COLO829 (cell line): ENCODE data around the gene KIZ.

ENCODE experiments used
- DNase-seq: peaks from one replicate; pipeline ENCODE4 v3.0.0; 2012; ENCODE audit warnings: low spot score

KIZ gene, protein sequence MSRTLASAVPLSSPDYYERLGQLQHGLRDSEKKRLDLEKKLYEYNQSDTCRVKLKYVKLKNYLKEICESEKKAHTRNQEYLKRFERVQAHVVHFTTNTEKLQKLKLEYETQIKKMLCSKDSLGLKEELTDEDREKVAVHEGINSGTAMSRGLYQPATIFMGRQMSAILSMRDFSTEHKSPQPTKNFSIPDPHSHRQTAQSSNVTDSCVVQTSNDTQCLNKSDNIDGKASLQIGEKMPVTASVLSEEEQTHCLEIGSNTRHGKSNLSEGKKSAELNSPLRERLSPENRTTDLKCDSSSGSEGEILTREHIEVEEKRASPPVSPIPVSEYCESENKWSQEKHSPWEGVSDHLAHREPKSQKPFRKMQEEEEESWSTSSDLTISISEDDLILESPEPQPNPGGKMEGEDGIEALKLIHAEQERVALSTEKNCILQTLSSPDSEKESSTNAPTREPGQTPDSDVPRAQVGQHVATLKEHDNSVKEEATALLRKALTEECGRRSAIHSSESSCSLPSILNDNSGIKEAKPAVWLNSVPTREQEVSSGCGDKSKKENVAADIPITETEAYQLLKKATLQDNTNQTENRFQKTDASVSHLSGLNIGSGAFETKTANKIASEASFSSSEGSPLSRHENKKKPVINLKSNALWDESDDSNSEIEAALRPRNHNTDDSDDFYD

DNA sequence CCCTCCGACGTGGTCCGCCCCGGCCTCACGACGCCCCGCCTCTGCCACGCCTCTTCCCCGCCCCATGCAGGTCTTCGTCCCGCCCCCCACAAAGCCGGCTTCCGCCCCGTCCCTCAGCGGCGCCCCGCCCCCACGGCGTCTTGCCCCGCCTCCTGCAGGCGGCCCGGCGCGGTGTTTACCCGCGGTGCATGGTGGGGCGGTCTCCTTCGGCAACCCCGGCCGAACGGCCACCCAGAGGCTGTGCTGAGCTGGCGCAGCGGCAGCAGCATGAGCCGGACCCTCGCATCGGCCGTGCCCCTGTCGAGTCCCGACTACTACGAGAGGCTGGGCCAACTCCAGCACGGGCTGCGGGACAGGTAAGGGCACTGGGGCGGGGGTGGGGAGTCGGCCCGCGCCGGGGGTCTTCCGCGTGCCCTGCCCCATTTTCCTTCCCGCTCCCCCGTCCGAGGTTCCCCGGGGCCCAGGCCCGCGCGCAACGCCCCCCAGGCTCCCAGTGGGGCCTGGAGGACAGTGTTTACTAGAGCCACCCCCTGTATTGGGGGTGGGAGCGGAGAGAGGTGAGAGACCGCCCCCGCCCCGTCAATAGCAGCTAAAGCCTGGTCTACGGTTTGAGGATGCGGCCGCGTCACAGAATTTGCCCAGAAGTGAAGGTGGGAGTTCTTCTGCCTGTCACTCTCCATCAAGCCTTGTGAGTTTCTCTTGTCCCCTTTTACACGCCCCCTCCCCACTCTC lies at the start of gene KIZ:
KIZ (plus strand) TSS at position 234 of the 732 bp plus-strand sequence; CDS start at position 268, 34 bp downstream.
- peak; percentile 92 for DNase-seq

DNA sequence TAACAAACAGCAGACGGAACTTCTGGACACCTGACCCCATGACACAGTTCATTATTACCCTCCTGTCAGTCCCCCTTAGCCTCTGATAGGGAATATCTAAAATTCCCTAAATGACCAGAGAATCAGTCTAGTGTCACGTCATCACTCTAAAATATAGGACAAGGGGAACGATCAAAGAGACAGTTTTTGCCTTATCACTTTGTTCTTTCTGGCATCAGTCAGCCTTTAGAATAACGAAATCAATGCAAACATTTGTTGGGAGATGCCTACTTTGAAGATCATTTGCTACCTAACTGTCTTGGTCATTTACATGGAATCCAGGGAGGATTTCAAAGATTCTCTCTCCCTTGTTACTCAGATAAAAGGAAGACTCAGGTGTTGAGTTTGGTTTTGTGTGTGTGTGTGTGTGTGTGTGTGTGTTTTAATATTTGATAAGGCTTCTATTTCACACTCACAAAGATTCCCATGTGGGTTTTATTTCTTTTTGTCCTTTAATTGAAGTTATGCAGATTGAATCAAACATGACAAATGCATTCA lies 48.0 kb upstream of the KIZ start:
- DNase-seq = no peak

DNA sequence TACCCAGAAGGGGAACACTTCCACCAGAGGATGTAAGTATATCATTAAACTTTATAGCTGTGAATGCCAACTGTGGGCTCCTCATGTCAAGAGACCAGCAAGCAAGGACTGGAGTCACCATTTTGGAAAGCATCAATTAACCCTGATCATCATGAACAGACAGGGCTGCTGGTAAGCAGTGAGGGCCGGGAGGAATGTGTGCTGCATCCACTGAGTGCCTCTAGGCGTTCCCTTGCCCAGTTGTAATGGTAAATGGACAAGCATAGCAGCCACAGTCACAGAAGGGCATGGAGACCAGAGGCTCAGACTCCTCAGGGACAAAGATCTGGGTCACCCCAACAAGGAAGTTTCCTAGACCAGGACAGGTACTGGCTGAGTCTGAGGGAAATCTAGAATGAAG lies 43.3 kb upstream of the KIZ start:
- DNase-seq = no peak

DNA sequence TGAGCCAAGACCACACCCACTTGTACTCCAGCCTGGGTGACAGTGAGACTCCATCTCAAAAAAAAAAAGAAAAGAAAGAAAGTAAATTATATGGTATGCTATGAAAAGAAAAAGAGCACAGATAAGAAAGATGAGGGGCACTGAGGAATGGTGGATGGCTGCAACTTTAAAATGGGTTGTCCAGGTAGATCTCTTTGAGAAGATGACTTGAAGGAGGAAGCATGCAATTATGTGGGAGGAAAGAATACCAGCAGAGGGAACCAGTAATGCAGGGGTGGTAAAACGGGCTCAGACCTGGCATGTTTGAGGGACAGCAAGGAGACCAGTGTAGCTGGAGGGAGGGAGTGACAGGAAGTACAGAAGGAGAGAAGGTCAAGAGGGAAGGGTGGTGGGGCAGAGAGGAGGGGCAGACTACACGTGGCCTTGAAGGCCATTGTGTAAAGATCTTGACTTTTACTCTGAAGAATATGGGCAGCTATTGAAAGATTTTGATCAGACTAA lies 42.0 kb upstream of the KIZ start:
- DNase-seq = no peak

DNA sequence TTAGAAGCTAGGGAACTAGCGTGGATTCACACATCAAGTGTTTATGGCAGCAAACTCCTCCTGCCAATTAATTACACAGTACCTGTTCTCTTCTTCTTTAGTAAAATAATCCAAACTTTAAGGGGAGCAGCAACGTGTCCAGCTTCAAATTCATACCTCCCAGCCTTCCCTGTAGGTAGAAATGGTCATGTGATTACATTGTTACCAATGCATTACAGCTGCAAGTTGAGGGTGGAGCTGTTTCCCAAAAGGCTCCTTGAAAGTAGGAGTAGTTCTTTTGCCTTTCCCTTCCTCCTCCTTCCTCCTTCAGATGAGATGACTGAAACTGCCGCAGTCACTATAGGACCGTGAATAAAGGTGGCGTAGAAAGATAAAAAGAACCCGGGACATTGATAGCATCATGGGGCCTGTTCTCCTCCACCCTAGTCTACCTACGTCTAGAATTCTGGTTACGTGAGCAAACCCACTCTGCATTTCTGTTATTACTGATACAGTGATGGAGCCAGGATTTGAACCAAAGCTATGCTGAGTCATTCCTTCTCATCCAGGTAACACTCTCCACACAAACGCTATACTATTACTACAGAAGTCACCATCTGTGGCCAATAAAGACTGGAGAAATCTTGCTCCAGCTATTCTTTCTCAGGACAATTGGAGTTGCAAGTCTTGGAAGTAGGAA lies 37.9 kb upstream of the KIZ start:
- DNase-seq = no peak

DNA sequence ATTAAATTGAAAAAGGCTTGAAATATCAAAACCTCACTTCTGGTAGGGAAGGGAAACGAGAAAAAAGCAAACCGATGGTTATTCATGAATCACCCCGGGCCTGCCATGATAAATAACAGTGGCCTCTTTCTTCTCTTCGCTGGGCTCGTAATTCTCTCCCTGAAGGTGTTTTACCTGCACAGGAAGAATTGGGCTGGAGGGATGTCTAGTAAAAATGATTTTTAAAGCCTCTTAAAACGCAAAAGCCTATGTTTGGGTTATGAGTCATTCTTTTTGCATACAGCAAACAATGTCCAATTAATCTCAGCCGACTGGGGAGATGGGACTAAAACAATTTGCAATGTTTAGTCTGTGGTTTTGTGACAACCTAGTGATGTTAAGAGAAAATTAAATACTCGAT lies 36.5 kb upstream of the KIZ start:
- peak; percentile 8 for DNase-seq

DNA sequence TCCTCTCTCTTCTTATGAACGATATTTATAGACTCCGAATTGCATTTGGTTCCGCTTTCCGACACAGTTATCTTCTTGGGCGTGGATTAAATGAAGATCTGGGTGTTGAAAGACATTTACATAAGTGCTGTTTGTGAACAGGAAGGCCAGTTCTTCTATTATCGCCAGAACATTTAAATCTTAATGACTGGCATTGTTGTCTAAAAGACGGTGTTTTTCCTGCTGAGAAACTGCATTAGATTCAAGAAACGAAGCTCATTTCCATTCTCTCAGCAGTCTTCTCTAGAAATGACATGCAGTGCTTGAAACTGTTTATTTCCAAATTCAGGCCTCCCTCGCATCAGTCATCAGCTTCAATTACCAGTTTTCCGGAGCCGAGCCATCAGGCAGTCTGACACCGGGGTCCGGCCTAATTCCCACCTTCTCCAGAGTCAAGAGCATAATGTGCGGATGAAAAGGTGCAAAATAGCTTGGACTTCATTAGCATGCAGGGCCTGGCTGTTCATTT lies 35.7 kb upstream of the KIZ start:
- DNase-seq = no peak

DNA sequence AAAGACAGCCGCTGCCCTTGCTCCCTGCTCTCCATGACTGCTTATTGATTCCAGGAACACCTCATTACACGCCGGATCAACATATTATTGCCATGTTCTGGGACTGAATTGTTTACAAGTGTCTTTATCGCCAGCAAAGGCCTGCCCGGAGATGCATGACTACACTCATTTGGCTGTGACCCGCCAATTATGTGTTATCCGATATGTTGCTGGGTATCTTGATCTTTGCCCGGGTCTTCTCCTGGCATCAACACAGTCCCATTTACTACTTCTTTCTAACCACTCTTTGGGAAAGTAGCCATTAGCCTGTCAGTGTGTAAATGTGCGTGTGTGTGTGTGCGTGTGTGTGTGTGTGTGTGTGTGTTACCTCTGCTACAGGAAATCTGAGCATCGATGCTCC lies 35.2 kb upstream of the KIZ start:
- DNase-seq = no peak

DNA sequence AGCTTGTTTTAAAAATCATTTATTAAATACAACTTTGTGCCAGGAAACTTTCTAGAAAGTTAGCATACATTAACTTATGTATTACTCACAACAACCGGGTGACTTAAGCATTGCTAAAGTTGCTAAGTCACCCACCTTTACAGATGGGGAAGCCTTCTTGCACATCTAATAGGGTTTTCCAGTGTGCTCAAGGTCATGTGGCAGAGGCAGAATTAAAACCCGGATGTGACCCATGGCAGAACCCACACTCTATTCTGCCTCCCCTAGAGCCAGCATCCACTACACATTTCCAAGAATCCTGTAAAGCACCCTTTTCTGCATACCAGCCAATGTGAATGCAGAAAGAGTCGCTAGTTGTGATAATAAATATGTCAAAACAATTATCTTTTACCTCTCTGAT lies 33.1 kb upstream of the KIZ start:
- no peak for DNase-seq

DNA sequence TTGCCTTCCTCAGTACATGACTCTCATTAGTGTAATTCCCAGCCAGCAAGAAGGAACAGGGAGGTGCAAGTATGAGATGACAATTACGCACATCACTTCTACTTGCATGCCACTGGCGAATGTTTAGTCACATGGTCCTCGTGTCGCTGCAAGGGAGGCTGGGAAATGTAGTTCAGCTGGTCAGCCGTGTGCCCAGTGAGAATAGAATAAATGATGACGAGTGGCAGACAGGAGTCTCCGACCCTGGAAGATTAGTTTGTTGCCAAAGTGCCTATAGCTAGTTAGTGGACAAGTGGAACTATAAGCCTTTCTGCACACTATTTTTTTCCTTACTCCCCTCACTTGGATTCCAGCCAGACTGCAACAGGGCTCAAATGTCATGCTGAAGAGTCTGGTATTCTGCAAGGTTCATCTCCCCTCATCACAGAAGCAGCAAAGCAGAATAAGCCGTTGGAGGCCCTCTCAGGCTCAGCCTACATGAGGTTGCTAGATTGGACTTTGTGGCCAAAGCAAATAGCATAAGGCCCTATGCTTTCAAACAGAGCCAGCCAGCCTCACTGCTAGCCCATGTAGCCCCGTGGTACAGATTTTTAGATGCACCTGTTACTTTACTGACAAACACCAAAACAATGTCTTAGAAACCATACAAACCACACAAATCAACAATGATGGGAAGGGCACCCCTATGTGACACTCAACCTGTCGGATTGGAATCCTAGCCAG lies 29.4 kb upstream of the KIZ start:
- no peak for DNase-seq

DNA sequence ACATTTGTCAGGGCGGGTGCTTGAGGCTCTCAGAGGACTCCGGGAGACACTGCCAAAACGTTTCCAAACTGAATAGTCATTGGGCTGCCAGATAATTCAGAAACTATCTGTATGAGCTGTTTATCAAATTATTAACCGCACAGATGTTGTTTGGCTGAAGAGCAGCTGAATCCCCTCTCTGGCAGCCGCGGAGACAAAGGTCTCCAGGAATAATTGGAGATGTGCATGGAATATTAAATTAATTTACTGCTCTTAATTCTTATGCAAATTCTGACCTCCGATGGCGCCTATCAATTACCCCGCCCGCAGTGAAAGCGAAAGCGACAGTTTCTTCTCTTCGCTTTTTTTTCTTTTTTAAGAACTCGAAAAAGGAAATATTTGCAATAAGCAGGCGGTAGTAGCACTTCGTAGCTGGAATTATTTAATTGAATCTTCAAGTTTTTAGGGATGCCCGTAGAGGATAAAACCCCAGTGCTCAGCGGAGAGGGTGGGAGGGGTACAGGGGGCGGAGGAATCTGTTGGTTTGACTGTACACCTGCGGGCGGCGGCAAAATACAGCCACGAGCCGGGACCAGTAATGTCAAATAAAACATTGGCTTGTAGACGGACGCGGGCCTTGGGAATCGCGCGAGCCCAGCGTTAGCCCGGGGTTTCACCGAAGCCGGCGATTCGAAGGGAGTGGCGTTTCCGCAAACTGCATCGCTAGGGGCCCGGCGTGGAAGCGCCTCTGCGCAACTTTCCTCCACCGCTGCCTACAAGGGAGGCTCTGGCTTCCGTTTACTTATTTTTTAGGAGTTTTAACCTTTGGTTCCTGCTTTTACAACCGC lies 25.9 kb upstream of the KIZ start:
- no peak for DNase-seq

DNA sequence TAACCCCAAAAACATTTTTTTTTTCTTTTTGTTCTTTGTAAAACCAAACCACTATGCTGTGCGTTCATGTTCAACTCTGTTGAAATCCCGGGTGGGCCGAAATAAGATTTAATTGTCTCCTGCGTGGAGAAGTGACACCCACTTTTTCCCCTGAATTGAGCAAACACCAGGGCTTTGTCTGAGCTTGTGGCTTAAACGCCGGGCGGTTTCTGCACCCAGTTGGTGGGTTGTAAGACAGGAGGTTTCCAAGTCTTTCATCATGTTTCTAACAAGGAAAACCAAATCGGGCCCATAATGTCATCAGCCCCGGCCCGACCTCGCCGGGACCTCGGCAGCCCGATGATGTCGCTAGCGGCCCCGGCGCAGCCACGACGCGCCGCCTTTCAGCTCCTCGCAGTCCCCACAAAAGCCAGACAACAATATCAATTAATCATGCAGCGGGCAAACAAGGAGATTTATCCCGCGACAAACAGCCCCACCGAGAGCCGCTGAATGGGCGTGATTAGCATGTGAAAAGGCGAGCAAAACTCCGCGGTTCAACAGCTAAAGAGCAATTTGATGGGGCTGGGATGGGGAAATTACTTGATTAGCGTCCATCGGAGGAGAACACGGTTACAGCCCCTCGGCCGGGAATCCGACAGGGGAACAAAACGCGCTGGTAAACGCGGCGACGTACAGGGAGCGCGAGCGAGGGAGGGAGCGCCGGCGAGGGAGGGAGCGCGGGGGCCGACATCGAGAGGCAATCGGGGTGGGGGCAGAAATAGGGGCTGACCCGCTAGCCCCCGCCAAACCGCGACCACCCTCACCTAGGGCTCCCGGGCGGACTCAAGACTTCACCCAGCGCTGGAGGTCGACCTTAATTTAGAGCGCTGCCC lies 25.1 kb upstream of the KIZ start:
- DNase-seq = no peak

DNA sequence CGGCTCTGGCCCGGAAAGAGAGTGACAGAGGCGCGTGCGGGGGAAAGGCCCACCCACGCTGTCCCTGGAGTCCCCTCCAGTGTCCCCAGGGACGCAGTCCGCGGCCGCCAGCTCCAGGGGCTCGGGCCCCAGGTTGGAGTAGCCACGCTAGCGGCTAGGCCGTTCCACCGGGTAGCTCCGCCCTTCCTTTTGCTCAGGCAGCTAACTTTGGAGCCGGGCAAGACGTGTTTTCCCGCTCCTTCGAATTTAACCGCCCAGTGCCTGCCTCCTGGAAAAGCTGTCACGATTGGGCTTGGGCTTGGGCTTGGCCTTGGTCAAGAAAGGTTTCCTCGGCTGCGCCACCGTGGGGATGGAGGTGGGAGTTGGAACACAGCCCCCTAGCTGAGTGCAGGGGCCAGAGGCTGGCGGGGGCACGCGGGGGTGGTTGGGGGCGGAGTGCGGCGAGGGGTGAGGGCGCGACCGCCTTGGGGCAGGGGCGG lies 24.4 kb upstream of the KIZ start:
- DNase-seq = no peak

DNA sequence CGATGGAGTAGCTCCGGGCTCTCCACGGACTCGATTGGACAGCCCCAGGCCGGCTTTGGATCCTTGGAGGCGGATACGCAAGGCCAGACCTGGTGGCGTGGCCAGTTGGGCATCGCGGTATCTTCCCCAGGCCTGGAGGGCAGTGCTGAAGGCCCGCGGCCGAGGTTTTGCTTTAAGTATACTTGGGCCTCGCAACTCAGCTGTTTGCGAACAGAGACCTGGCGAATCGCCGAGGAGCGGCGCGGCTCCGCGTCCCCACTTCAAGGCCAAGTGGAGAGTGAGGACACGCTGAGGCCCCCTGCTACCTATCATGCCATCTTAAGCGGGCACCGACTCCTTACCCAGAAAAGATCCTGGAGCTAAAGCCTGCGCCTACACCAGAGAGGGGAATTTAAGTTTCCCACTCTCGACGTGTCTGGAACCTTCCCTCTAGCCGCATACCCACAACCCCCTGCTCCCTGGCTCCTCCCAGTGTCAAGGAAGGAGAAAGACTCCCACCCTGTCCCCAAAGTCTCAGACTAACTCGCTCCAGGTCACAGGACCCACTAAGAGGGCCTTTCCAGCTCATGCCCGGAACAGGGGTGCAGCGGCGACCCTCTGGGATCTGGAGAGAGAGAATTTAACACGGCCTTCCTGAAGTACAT lies 23.8 kb upstream of the KIZ start:
- no peak for DNase-seq

DNA sequence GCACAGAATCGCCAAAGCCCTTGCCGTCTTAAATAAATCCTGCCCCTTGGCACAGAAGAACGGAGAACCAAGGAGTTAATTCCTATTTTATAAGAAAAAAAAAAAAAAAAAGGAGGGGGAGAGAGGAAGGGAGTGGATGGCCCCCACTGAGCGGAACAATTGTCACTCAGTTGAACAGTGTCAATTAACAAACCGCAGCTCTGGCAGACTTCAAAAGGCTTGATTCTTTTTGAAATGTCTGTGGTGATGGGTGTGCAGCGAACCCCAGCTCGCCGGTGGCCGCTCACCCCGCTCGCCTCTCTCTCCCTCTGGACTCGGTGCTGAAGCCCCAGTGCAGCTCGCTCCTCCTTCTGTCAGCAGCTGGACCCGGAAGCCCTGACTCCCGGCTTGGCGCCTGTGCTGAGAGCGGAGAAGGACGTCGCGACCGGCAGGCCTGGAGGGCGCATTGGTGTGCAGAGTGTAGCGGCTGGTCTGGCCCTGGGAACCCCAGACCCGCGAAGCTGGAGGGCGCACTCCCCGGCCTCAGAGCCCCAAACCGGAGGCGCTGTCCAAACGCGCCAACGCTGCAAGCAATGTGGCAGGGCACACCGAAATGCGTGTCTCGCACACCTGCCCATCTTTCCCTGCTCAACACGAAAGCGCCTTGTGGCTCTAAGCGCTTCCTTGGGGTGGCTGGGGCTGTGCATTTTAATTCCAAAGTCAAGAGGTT lies 23.1 kb upstream of the KIZ start:
- DNase-seq = no peak

DNA sequence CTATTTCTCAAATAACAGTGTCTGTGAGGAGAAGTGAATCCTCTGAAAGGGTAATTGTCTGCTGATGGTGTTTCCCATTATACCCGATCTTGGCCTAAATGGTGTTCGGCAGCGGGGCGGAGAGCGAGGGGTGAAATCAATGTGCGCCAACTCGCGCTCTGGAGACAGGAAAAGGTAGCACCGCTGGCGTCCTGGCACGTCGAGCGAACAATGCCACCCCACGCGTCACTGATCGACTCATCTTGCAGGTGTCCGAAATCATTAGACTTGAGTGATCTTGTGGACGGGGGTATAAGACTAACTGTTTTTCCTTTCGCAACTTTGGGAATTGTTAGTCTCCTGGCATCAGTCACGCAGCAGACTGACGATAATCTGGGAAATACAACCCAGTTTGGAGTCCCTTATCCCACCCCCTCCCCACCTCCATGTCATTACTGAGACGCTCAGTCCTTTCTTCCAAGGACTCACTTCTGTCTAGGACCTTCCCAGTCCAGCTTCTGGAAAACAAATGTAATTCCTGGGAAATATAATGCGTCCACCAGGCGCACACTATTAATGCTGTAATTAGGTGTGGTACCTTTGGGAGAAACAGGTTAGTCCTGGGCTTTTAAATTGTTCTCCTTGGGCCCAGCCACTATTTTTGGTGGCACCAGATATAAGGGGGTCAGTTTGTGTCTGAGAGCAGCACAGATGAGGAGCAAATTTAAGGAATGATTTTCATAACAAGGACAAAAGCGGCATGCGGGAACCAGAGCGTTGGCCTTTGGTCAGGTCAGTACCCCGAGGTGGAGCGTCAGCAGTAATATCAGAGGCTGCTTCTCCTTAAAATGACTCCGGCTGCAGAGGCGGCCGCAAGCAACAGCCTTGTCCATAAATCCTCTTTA lies 22.1 kb upstream of the KIZ start:
- DNase-seq = no peak

DNA sequence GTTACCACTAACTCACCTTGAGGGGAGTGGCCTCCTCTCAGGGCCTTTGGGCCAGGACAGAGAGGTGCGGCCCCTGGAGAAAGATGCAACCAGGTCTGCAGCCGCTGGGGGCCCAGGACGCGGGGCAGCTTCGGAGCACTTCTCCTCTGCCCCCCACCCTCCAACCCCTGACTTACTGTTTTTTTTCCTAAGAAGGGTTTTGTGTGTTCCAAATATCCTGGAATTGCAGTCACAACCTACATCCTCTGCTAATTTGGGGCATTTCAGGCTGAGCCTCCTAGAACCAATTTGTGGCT lies 21.5 kb upstream of the KIZ start:
- DNase-seq = no peak
